ENCODE data around the gene STAG1. TPM values are rescaled to one million over a fixed set of nuclear protein-coding genes. Genes with fewer than 3 reads are reported as not detected.

STAG1 gene
- total RNA-seq, 6 experiments from 2014 or later = 8.2 to 18.5 (median 12.7) TPM

- Histone ChIP-seq H3K4me3 (no peak overlapping the region), H3K27me3 (no peaks in the 10 kb centered on the region), H3K9me3 (peaks cover 0 to 3% (median under 1%) of the 10 kb centered on the region in 4 donors), H3K36me3 (peaks cover 0 to 31% (median 3%) of the 10 kb centered on the region in 4 donors), H3K27ac (no peak overlapping the region), H3K4me1 (no peaks in the 10 kb centered on the region)
- DNase-seq = no peak
- TF ChIP-seq POLR2A (IDR thresholded peaks at IDR 0.05) = no peak
- TF ChIP-seq CTCF (IDR thresholded peaks at IDR 0.05) = no peak
- 89% methylated on average over 1 of the region's 5 CpGs for whole genome bisulfite sequencing (ENCODE audit: insufficient coverage, low coverage, low lambda C conversion rate, missing lambda C conversion rate)
- no peak for ATAC-seq
- intact Hi-C loops (cut with DNase I) = no loop called here
Measured at GRCh38 chr3:136326316-136326715, 425.9 kb downstream of the STAG1 start.

- Histone ChIP-seq H3K36me3 (peaks cover 0 to 8% (median 0%) of the 10 kb centered on the region in 4 donors), H3K4me3 (no peak overlapping the region), H3K4me1 (no peaks in the 10 kb centered on the region), H3K27ac (no peak overlapping the region), H3K9me3 (no peaks in the 10 kb centered on the region), H3K27me3 (no peaks in the 10 kb centered on the region)
- ATAC-seq = no peak
- intact Hi-C loops (cut with DNase I) = no loop called here
- TF ChIP-seq POLR2A (IDR thresholded peaks at IDR 0.05) = no peak
- TF ChIP-seq CTCF (IDR thresholded peaks at IDR 0.05) = no peak
- 92% methylated on average over 5 of the region's 5 CpGs for WGBS (ENCODE audit: insufficient coverage, low coverage, low lambda C conversion rate, missing lambda C conversion rate)
- DNase-seq = no peak
Measured at GRCh38 chr3:136311968-136312367, 440.2 kb downstream of the STAG1 start.

- no peak overlapping the region for H3K4me3 ChIP-seq
- intact Hi-C loops (cut with DNase I) = no loop called here
- DNase-seq (no peak), ATAC-seq (no peak)
- no peak overlapping the region for H3K27ac ChIP-seq
- no peaks in the 10 kb centered on the region for H3K4me1 ChIP-seq
- no peaks in the 10 kb centered on the region for H3K9me3 ChIP-seq
- no peaks in the 10 kb centered on the region for H3K27me3 ChIP-seq
- WGBS (ENCODE audit: insufficient coverage, low coverage, low lambda C conversion rate, missing lambda C conversion rate) = 96% methylated on average over 2 of the region's 2 CpGs
- TF ChIP-seq POLR2A (IDR thresholded peaks at IDR 0.05) = no peak
- no peak for TF ChIP-seq CTCF (IDR thresholded peaks at IDR 0.05)
- H3K36me3 ChIP-seq = peaks cover 0 to 8% (median 0%) of the 10 kb centered on the region in 4 donors
Measured at GRCh38 chr3:136311261-136311660, 440.9 kb downstream of the STAG1 start.

- H3K27ac ChIP-seq = no peak overlapping the region
- TF ChIP-seq POLR2A (IDR thresholded peaks at IDR 0.05) (no peak), CTCF (IDR thresholded peaks at IDR 0.05) (peak in 3 of 4 donors; percentile 25 to 52 (median 47))
- intact Hi-C loops (cut with DNase I) = no loop called here
- peak in 2 of 4 donors; percentile 37 to 76 for ATAC-seq
- no peak overlapping the region for H3K4me3 ChIP-seq
- no peaks in the 10 kb centered on the region for H3K4me1 ChIP-seq
- DNase-seq = no peak
- no peaks in the 10 kb centered on the region for H3K9me3 ChIP-seq
- H3K27me3 ChIP-seq = no peaks in the 10 kb centered on the region
- H3K36me3 ChIP-seq = peaks cover 0 to 11% (median 0%) of the 10 kb centered on the region in 4 donors
- 90% methylated on average over 1 of the region's 1 CpG for WGBS (ENCODE audit: insufficient coverage, low coverage, low lambda C conversion rate, missing lambda C conversion rate)
Measured at GRCh38 chr3:136305879-136306278, 446.3 kb downstream of the STAG1 start.

GRCh38 chr3:136300444-136300843 lies 451.7 kb downstream of the STAG1 start:
- Histone ChIP-seq H3K9me3 (no peaks in the 10 kb centered on the region), H3K4me3 (no peak overlapping the region), H3K27me3 (no peaks in the 10 kb centered on the region), H3K27ac (no peak overlapping the region), H3K4me1 (no peaks in the 10 kb centered on the region), H3K36me3 (peaks cover 0 to 28% (median 13%) of the 10 kb centered on the region in 4 donors)
- DNase-seq = no peak
- intact Hi-C loops (cut with DNase I) = no loop called here
- no peak for ATAC-seq
- WGBS (ENCODE audit: insufficient coverage, low coverage, low lambda C conversion rate, missing lambda C conversion rate) = 94% methylated on average over 2 of the region's 2 CpGs
- no peak for TF ChIP-seq POLR2A (IDR thresholded peaks at IDR 0.05)
- no peak for TF ChIP-seq CTCF (IDR thresholded peaks at IDR 0.05)
